Measurements from ENCODE around the gene CLHC1.

Gene CLHC1

DNA sequence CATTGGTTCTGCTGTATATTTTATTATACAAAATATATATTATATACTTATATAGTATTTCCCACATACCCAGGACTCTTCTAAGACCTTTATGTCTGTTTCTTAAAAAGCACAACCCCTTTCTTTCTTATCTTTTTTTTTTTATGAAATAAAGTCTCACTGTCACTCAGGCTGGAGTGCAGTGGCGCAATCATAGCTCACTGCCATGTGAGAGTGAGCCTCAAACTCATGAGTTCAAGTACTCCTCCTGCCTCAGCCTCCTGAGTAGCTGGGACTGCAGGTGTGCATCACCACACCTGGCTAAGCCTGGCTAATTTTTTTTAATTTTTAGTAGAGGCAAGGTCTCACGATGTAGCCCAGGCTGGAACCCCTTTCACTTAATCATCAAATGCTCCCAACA, 72.3 kb downstream of the CLHC1 start:
- H2AFZ ChIP-seq (ENCODE audit: low read length, unreplicated experiment), result no peak overlapping the region
- peaks cover 59% of the 10 kb centered on the region for H3K4me1 ChIP-seq (ENCODE audit: control insufficient read depth, insufficient read depth, low read length, unreplicated experiment)
- H3K79me2 ChIP-seq (ENCODE audit: control insufficient read depth, insufficient read depth, low read length, unreplicated experiment), result no peaks in the 10 kb centered on the region
- no peaks in the 10 kb centered on the region for H3K36me3 ChIP-seq (ENCODE audit: insufficient read depth, low read length)
- H3K4me3 ChIP-seq (ENCODE audit: low read depth, low read length), result no peak overlapping the region
- H3K27me3 ChIP-seq (ENCODE audit: insufficient read depth, low read length), result no peaks in the 10 kb centered on the region
- H3K27ac ChIP-seq (ENCODE audit: low read depth, low read length), result no peak overlapping the region

DNA sequence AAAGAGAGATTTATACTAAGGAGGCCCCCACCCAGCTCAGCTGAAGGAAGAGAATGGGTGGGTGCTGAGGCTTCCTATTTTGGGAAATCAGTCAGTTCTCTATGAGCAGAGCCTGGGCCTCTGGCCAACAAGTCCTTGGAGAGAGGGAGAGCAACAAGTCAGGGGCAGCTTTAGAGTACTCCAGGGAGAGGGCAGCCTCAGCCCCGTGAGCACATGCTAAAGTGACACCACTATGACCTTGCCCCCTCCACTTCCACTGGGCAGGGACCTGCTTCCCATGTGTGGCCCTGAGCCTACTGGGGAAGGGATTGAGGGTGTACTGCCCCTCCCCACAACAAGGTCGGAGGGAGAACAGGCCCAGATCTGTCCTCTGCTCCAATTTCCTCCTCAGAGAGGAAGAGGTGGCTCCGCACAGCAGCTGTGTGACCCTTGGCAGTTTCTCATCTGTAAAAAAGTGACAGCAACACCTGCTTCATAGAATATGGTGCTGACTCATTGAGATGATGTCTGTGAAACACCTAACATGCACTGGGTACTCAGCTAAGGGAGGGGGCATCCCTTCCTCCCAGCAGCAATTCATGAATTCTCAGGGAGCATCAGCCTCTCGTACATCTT, 72.9 kb downstream of the CLHC1 start:
- Histone ChIP-seq H3K27ac (ENCODE audit: low read depth, low read length) (no peak overlapping the region), H3K27me3 (ENCODE audit: insufficient read depth, low read length) (no peaks in the 10 kb centered on the region), H3K4me3 (ENCODE audit: low read depth, low read length) (no peak overlapping the region), H3K4me1 (ENCODE audit: control insufficient read depth, insufficient read depth, low read length, unreplicated experiment) (peaks cover 60% of the 10 kb centered on the region), H2AFZ (ENCODE audit: low read length, unreplicated experiment) (no peak overlapping the region), H3K36me3 (ENCODE audit: insufficient read depth, low read length) (no peaks in the 10 kb centered on the region), H3K79me2 (ENCODE audit: control insufficient read depth, insufficient read depth, low read length, unreplicated experiment) (no peaks in the 10 kb centered on the region)

DNA sequence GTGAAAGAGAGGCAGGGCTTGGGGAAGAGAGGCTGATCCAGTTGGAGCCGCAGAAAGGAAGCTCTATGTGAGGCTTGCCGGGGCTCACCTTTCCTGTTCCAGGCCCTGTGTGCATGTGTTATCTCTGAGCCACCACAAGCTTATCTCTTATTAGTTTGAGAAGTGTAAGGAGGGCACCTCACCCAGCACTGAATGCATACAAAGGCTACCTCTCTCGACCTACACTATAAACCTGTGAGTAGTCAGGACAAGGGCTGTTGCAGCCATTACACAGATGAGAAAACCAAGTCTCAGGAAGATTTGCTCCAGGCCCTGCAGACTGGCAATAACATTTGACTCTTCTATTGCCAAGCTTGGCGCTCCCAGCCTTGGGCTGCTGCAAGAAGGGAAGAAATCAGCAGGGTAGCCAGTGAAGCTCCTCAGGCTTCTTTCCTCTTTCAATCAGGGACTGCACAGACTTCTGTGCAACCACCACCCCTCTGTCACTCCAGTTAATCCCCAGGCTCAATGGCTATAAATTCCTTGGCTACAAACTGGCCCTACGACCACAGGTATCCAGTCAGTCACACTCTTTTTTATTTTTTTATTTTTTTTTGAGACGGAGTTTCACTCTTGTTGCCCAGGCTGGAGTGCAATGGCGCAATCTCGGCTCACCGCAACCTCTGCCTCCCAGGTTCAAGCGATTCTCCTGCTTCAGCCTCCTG, 73.8 kb downstream of the CLHC1 start:
- Histone ChIP-seq H3K36me3 (ENCODE audit: insufficient read depth, low read length) (no peaks in the 10 kb centered on the region), H3K4me3 (ENCODE audit: low read depth, low read length) (no peak overlapping the region), H3K27ac (ENCODE audit: low read depth, low read length) (peak overlapping the region; percentile 33; the same call in 1 of the 2 replicates), H3K27me3 (ENCODE audit: insufficient read depth, low read length) (no peaks in the 10 kb centered on the region), H3K4me1 (ENCODE audit: control insufficient read depth, insufficient read depth, low read length, unreplicated experiment) (peaks cover 59% of the 10 kb centered on the region), H3K79me2 (ENCODE audit: control insufficient read depth, insufficient read depth, low read length, unreplicated experiment) (no peaks in the 10 kb centered on the region), H2AFZ (ENCODE audit: low read length, unreplicated experiment) (no peak overlapping the region)

DNA sequence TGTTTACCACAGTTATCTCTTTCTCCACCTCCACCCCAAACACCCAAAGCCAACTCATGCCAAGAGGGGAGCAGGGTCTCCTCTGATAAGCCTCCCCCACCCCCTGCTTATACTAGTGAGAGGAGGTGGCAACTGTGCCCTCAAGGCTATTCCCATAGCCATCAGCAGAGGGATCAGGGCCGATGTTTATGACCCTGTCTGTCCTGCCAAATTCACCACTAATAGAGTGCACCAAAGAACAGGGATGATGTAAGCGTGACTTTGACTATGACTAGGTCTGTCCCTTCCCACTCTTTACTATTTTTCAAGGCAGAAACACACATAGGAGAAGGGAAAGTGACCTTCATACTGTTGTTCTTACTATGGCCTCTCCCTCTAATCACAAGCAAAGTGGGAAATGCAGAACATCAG, 74.6 kb downstream of the CLHC1 start:
- Histone ChIP-seq H3K36me3 (ENCODE audit: insufficient read depth, low read length) (no peaks in the 10 kb centered on the region), H3K4me3 (ENCODE audit: low read depth, low read length) (no peak overlapping the region), H3K4me1 (ENCODE audit: control insufficient read depth, insufficient read depth, low read length, unreplicated experiment) (peaks cover 52% of the 10 kb centered on the region), H3K27ac (ENCODE audit: low read depth, low read length) (peak overlapping the region; percentile 33; the same call in 1 of the 2 replicates), H3K79me2 (ENCODE audit: control insufficient read depth, insufficient read depth, low read length, unreplicated experiment) (no peaks in the 10 kb centered on the region), H2AFZ (ENCODE audit: low read length, unreplicated experiment) (peak overlapping the region; percentile 5), H3K27me3 (ENCODE audit: insufficient read depth, low read length) (no peaks in the 10 kb centered on the region)

DNA sequence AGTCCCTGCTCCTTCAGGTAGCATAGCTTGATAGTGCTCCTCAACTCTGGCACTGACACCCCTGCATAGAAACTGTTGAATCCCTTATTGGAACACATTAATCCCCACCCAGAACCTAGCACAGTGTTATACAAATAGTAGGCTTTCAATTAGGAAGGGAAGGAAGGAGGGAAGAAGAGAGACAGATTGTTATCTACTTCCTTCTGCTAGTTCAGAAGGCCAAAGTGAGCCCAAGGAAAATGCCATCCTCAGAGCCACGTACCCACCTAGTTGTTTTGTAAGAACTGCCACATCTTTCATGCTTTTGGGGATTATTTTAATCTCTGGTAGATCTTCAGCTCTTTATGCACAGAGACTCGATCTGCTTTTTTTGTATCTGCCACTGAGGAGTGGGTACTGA, 75.1 kb downstream of the CLHC1 start:
- H3K79me2 ChIP-seq (ENCODE audit: control insufficient read depth, insufficient read depth, low read length, unreplicated experiment), result no peaks in the 10 kb centered on the region
- no peak overlapping the region for H3K4me3 ChIP-seq (ENCODE audit: low read depth, low read length)
- H2AFZ ChIP-seq (ENCODE audit: low read length, unreplicated experiment), result no peak overlapping the region
- no peaks in the 10 kb centered on the region for H3K36me3 ChIP-seq (ENCODE audit: insufficient read depth, low read length)
- peaks cover 52% of the 10 kb centered on the region for H3K4me1 ChIP-seq (ENCODE audit: control insufficient read depth, insufficient read depth, low read length, unreplicated experiment)
- no peaks in the 10 kb centered on the region for H3K27me3 ChIP-seq (ENCODE audit: insufficient read depth, low read length)
- peak overlapping the region; percentile 33 for H3K27ac ChIP-seq (ENCODE audit: low read depth, low read length)

DNA sequence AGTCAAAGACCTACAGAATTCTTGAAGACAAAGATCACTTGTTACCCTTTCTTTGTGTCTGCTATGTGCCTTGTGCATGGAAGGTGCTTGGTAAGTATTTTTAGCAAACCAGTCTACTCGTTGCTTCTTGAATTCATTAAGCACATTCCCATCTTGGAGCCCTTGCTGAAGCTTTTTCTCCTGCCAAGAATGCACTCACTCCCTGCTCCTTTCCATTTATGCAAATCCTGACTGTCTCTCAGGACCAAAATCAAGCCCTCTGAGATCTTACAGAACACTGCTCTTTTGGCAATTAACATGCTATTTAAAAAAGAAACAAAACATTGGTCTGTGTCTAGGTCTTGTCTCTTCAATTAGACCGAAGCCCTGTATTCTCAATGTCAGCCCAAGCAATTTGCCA, 75.8 kb downstream of the CLHC1 start:
- peaks cover 51% of the 10 kb centered on the region for H3K4me1 ChIP-seq (ENCODE audit: control insufficient read depth, insufficient read depth, low read length, unreplicated experiment)
- no peaks in the 10 kb centered on the region for H3K36me3 ChIP-seq (ENCODE audit: insufficient read depth, low read length)
- no peaks in the 10 kb centered on the region for H3K79me2 ChIP-seq (ENCODE audit: control insufficient read depth, insufficient read depth, low read length, unreplicated experiment)
- no peaks in the 10 kb centered on the region for H3K27me3 ChIP-seq (ENCODE audit: insufficient read depth, low read length)
- H3K27ac ChIP-seq (ENCODE audit: low read depth, low read length), result peak overlapping the region; percentile 33
- no peak overlapping the region for H2AFZ ChIP-seq (ENCODE audit: low read length, unreplicated experiment)
- H3K4me3 ChIP-seq (ENCODE audit: low read depth, low read length), result peak overlapping the region; percentile 6; the same call in 1 of the 2 replicates

DNA sequence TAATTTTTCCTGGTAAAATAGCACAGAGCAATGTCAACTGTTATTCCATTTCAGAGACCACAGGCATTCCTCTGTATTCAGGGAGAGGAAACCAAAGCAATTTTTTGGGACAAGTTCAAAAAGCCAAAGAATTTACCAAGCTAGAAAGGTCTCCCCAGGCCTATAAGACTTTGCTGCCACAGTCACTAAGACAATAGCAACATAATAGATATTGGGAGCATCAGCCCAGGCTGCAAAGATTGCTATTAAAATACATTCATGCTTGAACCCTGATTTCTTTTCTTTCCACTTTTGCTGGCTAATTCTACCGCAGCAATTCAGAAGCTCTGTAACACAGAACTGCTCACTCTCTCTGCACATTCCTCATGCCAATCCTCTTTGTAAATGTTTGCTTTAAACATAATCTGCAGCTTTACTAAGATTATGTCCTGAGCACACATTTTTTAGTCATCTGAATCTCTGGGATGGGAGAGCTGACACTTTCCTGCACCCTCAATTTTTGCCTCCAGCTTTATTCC, 76.3 kb downstream of the CLHC1 start:
- Histone ChIP-seq H3K27me3 (ENCODE audit: insufficient read depth, low read length) (no peaks in the 10 kb centered on the region), H3K4me1 (ENCODE audit: control insufficient read depth, insufficient read depth, low read length, unreplicated experiment) (peaks cover 48% of the 10 kb centered on the region), H3K79me2 (ENCODE audit: control insufficient read depth, insufficient read depth, low read length, unreplicated experiment) (no peaks in the 10 kb centered on the region), H3K4me3 (ENCODE audit: low read depth, low read length) (peak overlapping the region; percentile 6; the same call in 1 of the 2 replicates), H2AFZ (ENCODE audit: low read length, unreplicated experiment) (peak overlapping the region; percentile 39), H3K27ac (ENCODE audit: low read depth, low read length) (peak overlapping the region; percentile 33), H3K36me3 (ENCODE audit: insufficient read depth, low read length) (no peaks in the 10 kb centered on the region)

DNA sequence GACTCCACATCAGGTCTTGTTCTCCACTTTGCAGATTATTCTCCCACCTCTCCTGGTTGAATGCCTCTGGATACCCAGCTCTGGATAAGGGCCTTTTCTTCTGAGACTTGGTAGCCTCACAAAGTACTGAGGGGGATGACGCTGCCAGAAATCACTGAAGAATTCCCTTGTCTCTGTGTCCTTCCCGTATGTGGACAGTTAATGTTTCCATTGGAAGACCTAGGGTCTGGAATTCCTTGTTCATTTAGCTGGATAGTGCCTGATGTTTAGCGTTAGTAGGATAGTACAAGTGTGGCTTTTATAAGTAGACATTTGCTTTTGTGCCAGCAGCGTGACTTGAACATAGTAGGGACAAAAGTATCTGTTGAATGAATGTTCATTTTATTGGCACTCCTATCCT, 76.9 kb downstream of the CLHC1 start:
- no peaks in the 10 kb centered on the region for H3K36me3 ChIP-seq (ENCODE audit: insufficient read depth, low read length)
- no peak overlapping the region for H3K4me3 ChIP-seq (ENCODE audit: low read depth, low read length)
- H3K4me1 ChIP-seq (ENCODE audit: control insufficient read depth, insufficient read depth, low read length, unreplicated experiment), result peaks cover 48% of the 10 kb centered on the region

DNA sequence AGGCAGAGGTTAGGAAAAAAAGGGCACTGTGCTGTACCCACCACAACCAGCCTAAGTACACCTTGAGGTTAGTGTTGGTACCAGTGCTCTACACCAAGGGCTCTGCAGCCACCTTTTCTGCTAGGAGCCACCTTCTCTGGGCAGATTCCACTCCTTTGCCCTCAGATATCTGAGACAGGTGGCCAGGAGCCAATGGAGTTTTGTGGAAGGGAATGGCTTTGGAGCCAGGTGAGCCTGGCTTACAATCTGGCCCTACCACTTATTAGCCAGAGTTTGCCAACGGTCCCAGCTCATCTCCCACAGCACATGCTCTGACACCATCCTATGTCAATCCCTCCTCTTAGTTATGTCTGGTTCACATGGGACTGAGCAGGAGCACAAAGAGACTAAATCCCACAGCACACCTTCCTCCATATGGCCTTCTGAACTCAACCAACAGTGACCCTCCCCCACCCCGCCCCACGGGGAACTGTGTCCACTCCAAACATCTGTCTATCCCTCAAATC, 77.5 kb downstream of the CLHC1 start:
- Histone ChIP-seq H3K4me3 (ENCODE audit: low read depth, low read length) (no peak overlapping the region), H3K4me1 (ENCODE audit: control insufficient read depth, insufficient read depth, low read length, unreplicated experiment) (peaks cover 48% of the 10 kb centered on the region)

More for the DNA sequence above, 76.9 kb downstream of the CLHC1 start:
- Histone ChIP-seq H3K27ac (ENCODE audit: low read depth, low read length) (peak overlapping the region; percentile 33), H2AFZ (ENCODE audit: low read length, unreplicated experiment) (peak overlapping the region; percentile 39), H3K27me3 (ENCODE audit: insufficient read depth, low read length) (no peaks in the 10 kb centered on the region), H3K79me2 (ENCODE audit: control insufficient read depth, insufficient read depth, low read length, unreplicated experiment) (no peaks in the 10 kb centered on the region)

DNA sequence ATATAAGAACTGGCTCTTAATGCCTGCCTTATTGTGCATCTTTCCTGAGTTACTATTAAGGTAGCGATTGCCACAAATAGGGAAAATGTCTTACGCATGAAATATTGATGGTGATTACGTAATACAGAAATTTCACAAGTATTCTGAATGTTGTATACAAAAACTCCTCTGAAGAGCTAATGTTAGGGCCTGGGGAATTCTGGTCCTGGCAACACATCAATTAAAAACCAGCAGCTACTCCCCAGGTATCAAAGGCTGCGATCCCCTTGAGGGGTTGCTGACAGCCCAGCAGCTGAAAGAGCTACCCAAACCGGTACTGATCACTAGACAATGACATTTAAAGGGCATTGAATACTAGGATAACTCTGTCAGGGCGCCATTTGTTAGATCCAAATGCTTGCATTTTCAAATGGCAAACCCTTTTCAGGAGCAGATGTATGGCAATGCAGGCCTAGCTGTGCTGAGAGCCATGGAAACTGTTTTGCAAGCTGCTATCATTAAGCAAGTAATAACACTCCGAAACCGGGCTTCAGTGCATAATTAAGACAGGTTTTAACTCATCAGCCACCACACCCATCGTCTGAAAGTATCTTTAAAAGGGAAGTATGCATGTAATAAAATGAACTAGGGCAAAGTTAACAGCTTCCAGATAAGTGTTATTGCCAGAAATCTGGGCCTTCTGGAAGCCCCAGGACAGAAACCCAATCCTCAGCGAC, 78.4 kb downstream of the CLHC1 start:
- Histone ChIP-seq H3K27ac (ENCODE audit: low read depth, low read length) (no peak overlapping the region), H3K4me1 (ENCODE audit: control insufficient read depth, insufficient read depth, low read length, unreplicated experiment) (peaks cover 45% of the 10 kb centered on the region), H2AFZ (ENCODE audit: low read length, unreplicated experiment) (no peak overlapping the region), H3K4me3 (ENCODE audit: low read depth, low read length) (no peak overlapping the region), H3K79me2 (ENCODE audit: control insufficient read depth, insufficient read depth, low read length, unreplicated experiment) (no peaks in the 10 kb centered on the region), H3K27me3 (ENCODE audit: insufficient read depth, low read length) (no peaks in the 10 kb centered on the region), H3K36me3 (ENCODE audit: insufficient read depth, low read length) (no peaks in the 10 kb centered on the region)

More for the DNA sequence above, 77.5 kb downstream of the CLHC1 start:
- Histone ChIP-seq H3K27ac (ENCODE audit: low read depth, low read length) (no peak overlapping the region), H3K27me3 (ENCODE audit: insufficient read depth, low read length) (no peaks in the 10 kb centered on the region), H2AFZ (ENCODE audit: low read length, unreplicated experiment) (no peak overlapping the region), H3K79me2 (ENCODE audit: control insufficient read depth, insufficient read depth, low read length, unreplicated experiment) (no peaks in the 10 kb centered on the region), H3K36me3 (ENCODE audit: insufficient read depth, low read length) (no peaks in the 10 kb centered on the region)
